HCT116 (cell line): Measurements from ENCODE around the gene BEGAIN. TPM values are rescaled to one million over a fixed set of nuclear protein-coding genes. Genes with fewer than 3 reads are reported as not detected.

Experiments used
- ATAC-seq: fragments of 200-7000 bp; cut with Tn5 transposase; 2 replicates; pipeline ENCODE4 v1.9.1; 2020; ENCODE audit warnings: mild to moderate bottlenecking, moderate library complexity
- BruUV-seq: library from RNA; stranded (reverse); fragments of 400-500 nt; replicated peaks from 2 replicates; lab custom pipeline; 2021; lab: Mats Ljungman, UMichigan
- CTCF ChIA-PET: fragments of 300-600 bp; sonication (Branson Sonifier 250); formaldehyde crosslinking; loops from one replicate; lab custom pipeline; 2021; ENCODE audit warnings: antibody characterized with exemption; lab: Charles Lee
- POLR2A ChIA-PET: fragments of 300-600, 350-600 bp; sonication (Branson Sonifier 250); formaldehyde crosslinking; loops from one replicate; lab custom pipeline; 2021; ENCODE audit warnings: antibody characterized with exemption; lab: Charles Lee
- RAD21 ChIA-PET, 2 experiments: fragments of 300-600 bp; sonication (Branson Sonifier 250); formaldehyde crosslinking; loops; one replicate each; lab custom pipeline; 2023; ENCODE audit warnings: low total read pairs in 2 of 2; ENCODE audit not compliant: uncharacterized antibody in 2 of 2, unreplicated experiment in 2 of 2, low non-redundant PET in 1 of 2; lab: Charles Lee
- DNase-seq: peaks from one replicate; pipeline ENCODE4 v3.0.0-alpha.2; 2010; ENCODE audit warnings: low read depth, low spot score
- H2AFZ ChIP-seq: fragments of 200-600 bp; shearing (Covaris generic), sonication (generic); 2 replicates; pipeline ENCODE4 v1.6.1; 2017; ENCODE audit warnings: low read depth, mixed run types, mixed read lengths, antibody characterized with exemption, low read length; ENCODE audit not compliant: poor library complexity, severe bottlenecking
- H3K27ac ChIP-seq: 2 replicates; pipeline ENCODE4 v1.5.1; 2012; ENCODE audit warnings: low read depth, low read length
- H3K27me3 ChIP-seq: fragments of 200-600 bp; sonication (generic); 2 replicates; pipeline ENCODE4 v1.6.1; 2016; ENCODE audit warnings: mixed run types, low read length, mixed read lengths; ENCODE audit not compliant: insufficient read depth
- H3K36me3 ChIP-seq, 2 experiments: fragments of 200-500 bp in 1 of 2; fragments of 200-600 bp in 1 of 2; sonication (Bioruptor generic) in 1 of 2; sonication (generic) in 1 of 2; 2 replicates each; pipeline versions ENCODE4 v1.5.1 to v1.6.1; 2014 to 2016; ENCODE audit warnings: low read length in 2 of 2, inconsistent platforms in 1 of 2, mixed read lengths in 1 of 2, mixed run types in 1 of 2; ENCODE audit not compliant: insufficient read depth in 2 of 2, control insufficient read depth in 1 of 2
- H3K4me1 ChIP-seq, 2 experiments: fragments of 200-600 bp in 1 of 2; sonication (generic) in 1 of 2; 2 replicates each; pipeline versions ENCODE4 v1.5.1 to v1.6.1; 2012 to 2017; ENCODE audit warnings: low read length in 2 of 2, inconsistent platforms in 1 of 2, mild to moderate bottlenecking in 1 of 2, mixed read lengths in 1 of 2, mixed run types in 1 of 2, moderate library complexity in 1 of 2; ENCODE audit not compliant: insufficient read depth in 2 of 2, control insufficient read depth in 1 of 2
- H3K4me2 ChIP-seq: fragments of 200-600 bp; sonication (generic); 2 replicates; pipeline ENCODE4 v1.6.1; 2017; ENCODE audit warnings: mixed run types, low read length, mixed read lengths
- H3K4me3 ChIP-seq, 2 experiments: fragments of 200-600 bp in 1 of 2; sonication (generic) in 1 of 2; replicated peaks in 1 of 2; 2 replicates each; pipeline ENCODE4 v1.5.1; 2011 to 2016; ENCODE audit warnings: low read length in 2 of 2, control low read depth in 1 of 2, low read depth in 1 of 2, mild to moderate bottlenecking in 1 of 2, mixed read lengths in 1 of 2, mixed run types in 1 of 2
- H3K79me2 ChIP-seq: fragments of 200-600 bp; sonication (generic); 2 replicates; pipeline ENCODE4 v1.6.1; 2017; ENCODE audit warnings: mild to moderate bottlenecking, mixed run types, low read length, moderate library complexity, mixed read lengths; ENCODE audit not compliant: insufficient read depth
- H3K9ac ChIP-seq: fragments of 200-600 bp; sonication (generic); 2 replicates; pipeline ENCODE4 v1.6.1; 2016; ENCODE audit warnings: low read length, mixed read lengths
- H3K9me2 ChIP-seq: fragments of 200-600 bp; sonication (generic), shearing (Covaris generic); 2 replicates; pipeline ENCODE4 v1.6.1; 2017; ENCODE audit warnings: mixed run types, mild to moderate bottlenecking, moderate library complexity; ENCODE audit not compliant: insufficient read depth
- H3K9me3 ChIP-seq, 2 experiments: fragments of 200-500 bp in 1 of 2; fragments of 200-600 bp in 1 of 2; sonication (Bioruptor generic) in 1 of 2; sonication (generic) in 1 of 2; 2 replicates each; pipeline ENCODE4 v1.6.1; 2014 to 2017; ENCODE audit warnings: low read length in 2 of 2, mixed read lengths in 2 of 2, inconsistent platforms in 1 of 2, low read depth in 1 of 2, mild to moderate bottlenecking in 1 of 2, mixed run types in 1 of 2, moderate library complexity in 1 of 2; ENCODE audit not compliant: control insufficient read depth in 1 of 2, insufficient read depth in 1 of 2
- H4K20me1 ChIP-seq: fragments of 200-600 bp; sonication (generic), shearing (Covaris generic); 2 replicates; pipeline ENCODE4 v1.6.1; 2017; ENCODE audit warnings: mixed run types, mild to moderate bottlenecking, moderate library complexity; ENCODE audit not compliant: insufficient read depth
- CBX3 ChIP-seq: IDR thresholded peaks from 2 replicates; pipeline ENCODE4 v1.6.1; 2012; ENCODE audit warnings: low read depth
- CEBPB ChIP-seq: IDR thresholded peaks from 2 replicates; pipeline ENCODE4 v1.6.1; 2012; ENCODE audit warnings: low read depth
- EGR1 ChIP-seq: IDR thresholded peaks from 2 replicates; pipeline ENCODE4 v1.6.1; 2012; ENCODE audit warnings: low read depth
- ELF1 ChIP-seq: IDR thresholded peaks from 2 replicates; pipeline ENCODE4 v1.6.1; 2012; ENCODE audit warnings: low read depth, borderline replicate concordance
- EZH2phosphoT487 ChIP-seq: fragments of 200-600 bp; IDR thresholded peaks from 2 replicates; pipeline ENCODE4 v1.6.1; 2018; ENCODE audit warnings: antibody characterized with exemption, borderline replicate concordance
- FOSL1 ChIP-seq: IDR thresholded peaks from 2 replicates; pipeline ENCODE4 v1.6.1; 2012; ENCODE audit warnings: low read depth
- JUND ChIP-seq: IDR thresholded peaks from 2 replicates; pipeline ENCODE4 v1.6.1; 2012
- RAD21 ChIP-seq: IDR thresholded peaks from 2 replicates; pipeline ENCODE4 v1.6.1; 2012; ENCODE audit warnings: low read depth, mild to moderate bottlenecking
- SIN3A ChIP-seq: IDR thresholded peaks from 2 replicates; pipeline ENCODE4 v1.6.1; 2012; ENCODE audit warnings: low read depth
- SP1 ChIP-seq: IDR thresholded peaks from 2 replicates; pipeline ENCODE4 v1.6.1; 2012; ENCODE audit warnings: low read depth
- SRF ChIP-seq: IDR thresholded peaks from 2 replicates; pipeline ENCODE4 v1.6.1; 2012; ENCODE audit warnings: low read depth
- YY1 ChIP-seq: IDR thresholded peaks from 2 replicates; pipeline ENCODE4 v1.6.1; 2011; ENCODE audit warnings: low read length, low read depth, moderate library complexity, mild to moderate bottlenecking; ENCODE audit not compliant: insufficient replicate concordance; ENCODE audit errors: extremely low read depth
- ZNF274 ChIP-seq: fragments of 200-500 bp; sonication (Bioruptor generic); IDR thresholded peaks from 2 replicates; pipeline ENCODE4 v1.6.1; 2014; ENCODE audit warnings: mild to moderate bottlenecking, low read depth, low read length, inconsistent platforms
- intact Hi-C: fragments of 100-400 bp; cut with micrococcal nuclease; formaldehyde crosslinking; loops from 2 replicates; pipeline ENCODE4 v1.10.0; 2022
- total RNA-seq: library from RNA; stranded (reverse); gene quantifications from one replicate; pipeline ENCODE4 v1.2.1, GENCODE V29; 2021; ENCODE audit not compliant: unreplicated experiment
- TF ChIP-seq, protein P1 (sequence below): IDR thresholded peaks from 2 replicates; pipeline ENCODE4 v1.6.1; 2011; ENCODE audit warnings: mild to moderate bottlenecking, low read length, moderate library complexity; ENCODE audit not compliant: insufficient replicate concordance; ENCODE audit errors: extremely low read depth
- TF ChIP-seq, protein P2 (sequence below): IDR thresholded peaks from 2 replicates; pipeline ENCODE4 v1.6.1; 2012
- TF ChIP-seq, protein P3 (sequence below), 3 experiments: fragments of 200-600 bp in 1 of 3; sonication (generic) in 1 of 3; IDR thresholded peaks in 2 of 3; conservative IDR thresholded peaks in 1 of 3; 2 replicates each; pipeline ENCODE4 v1.5.1; 2012 to 2017; ENCODE audit warnings: low read depth in 2 of 3, low read length in 2 of 3, antibody characterized with exemption in 1 of 3, borderline replicate concordance in 1 of 3, control low read depth in 1 of 3, mild to moderate bottlenecking in 1 of 3, mixed read lengths in 1 of 3, mixed run types in 1 of 3, moderate library complexity in 1 of 3; ENCODE audit not compliant: insufficient read depth in 1 of 3
- TF ChIP-seq, protein P4 (sequence below): IDR thresholded peaks from 2 replicates; pipeline ENCODE4 v1.6.1; 2012

The BEGAIN gene
- total RNA-seq, 1 experiment from 2014 or later, result 8.5 TPM

DNA sequence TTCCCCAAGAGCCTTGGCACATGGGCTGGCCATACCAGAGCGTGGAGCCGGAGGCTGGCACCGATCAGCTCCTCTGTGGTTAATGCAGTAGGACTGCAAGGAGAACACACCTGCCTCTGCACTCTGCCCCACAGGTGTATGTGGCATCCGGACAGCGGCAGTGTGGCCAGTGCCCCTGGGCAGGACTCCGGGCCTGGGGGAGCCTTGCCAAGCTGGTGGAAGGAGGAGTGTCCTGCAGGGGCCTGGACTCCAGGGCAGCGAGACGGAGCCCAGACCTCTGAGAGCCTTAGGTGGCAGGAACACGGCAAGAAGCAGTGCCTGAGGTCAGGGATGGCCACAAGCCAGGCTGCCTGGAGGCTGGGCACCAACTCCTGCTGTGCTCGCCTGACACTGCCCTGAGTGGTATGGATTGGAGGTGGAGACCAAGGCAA lies 5.3 kb upstream of the BEGAIN start:
- no peaks in the 10 kb centered on the region for H3K9me3 ChIP-seq
- no peaks in the 10 kb centered on the region for H3K79me2 ChIP-seq
- no peak overlapping the region for H3K27ac ChIP-seq
- DNase-seq (no peak), ATAC-seq (no peak)
- POLR2A ChIA-PET, result no interaction called here
- RAD21 ChIA-PET, result no interaction called here
- no peaks in the 10 kb centered on the region for H3K9me2 ChIP-seq
- intact Hi-C loops, result no loop called here
- H3K4me3 ChIP-seq, result no peak overlapping the region
- no peaks in the 10 kb centered on the region for H3K27me3 ChIP-seq
- no TSS peak for BruUV-seq
- no peaks in the 10 kb centered on the region for H3K36me3 ChIP-seq
- no peak overlapping the region for H2AFZ ChIP-seq
- TF ChIP-seq SRF (no peak), CBX3 (no peak), CEBPB (no peak), ZNF274 (no peak), SP1 (no peak), EGR1 (no peak), YY1 (no peak), RAD21 (no peak), FOSL1 (no peak), SIN3A (no peak), JUND (no peak), EZH2phosphoT487 (no peak), ELF1 (no peak)
- TF ChIP-seq, protein P1, sequence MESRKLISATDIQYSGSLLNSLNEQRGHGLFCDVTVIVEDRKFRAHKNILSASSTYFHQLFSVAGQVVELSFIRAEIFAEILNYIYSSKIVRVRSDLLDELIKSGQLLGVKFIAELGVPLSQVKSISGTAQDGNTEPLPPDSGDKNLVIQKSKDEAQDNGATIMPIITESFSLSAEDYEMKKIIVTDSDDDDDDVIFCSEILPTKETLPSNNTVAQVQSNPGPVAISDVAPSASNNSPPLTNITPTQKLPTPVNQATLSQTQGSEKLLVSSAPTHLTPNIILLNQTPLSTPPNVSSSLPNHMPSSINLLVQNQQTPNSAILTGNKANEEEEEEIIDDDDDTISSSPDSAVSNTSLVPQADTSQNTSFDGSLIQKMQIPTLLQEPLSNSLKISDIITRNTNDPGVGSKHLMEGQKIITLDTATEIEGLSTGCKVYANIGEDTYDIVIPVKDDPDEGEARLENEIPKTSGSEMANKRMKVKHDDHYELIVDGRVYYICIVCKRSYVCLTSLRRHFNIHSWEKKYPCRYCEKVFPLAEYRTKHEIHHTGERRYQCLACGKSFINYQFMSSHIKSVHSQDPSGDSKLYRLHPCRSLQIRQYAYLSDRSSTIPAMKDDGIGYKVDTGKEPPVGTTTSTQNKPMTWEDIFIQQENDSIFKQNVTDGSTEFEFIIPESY, result no peak
- TF ChIP-seq, protein P2, sequence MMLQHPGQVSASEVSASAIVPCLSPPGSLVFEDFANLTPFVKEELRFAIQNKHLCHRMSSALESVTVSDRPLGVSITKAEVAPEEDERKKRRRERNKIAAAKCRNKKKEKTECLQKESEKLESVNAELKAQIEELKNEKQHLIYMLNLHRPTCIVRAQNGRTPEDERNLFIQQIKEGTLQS, result no peak
- TF ChIP-seq, protein P3, sequence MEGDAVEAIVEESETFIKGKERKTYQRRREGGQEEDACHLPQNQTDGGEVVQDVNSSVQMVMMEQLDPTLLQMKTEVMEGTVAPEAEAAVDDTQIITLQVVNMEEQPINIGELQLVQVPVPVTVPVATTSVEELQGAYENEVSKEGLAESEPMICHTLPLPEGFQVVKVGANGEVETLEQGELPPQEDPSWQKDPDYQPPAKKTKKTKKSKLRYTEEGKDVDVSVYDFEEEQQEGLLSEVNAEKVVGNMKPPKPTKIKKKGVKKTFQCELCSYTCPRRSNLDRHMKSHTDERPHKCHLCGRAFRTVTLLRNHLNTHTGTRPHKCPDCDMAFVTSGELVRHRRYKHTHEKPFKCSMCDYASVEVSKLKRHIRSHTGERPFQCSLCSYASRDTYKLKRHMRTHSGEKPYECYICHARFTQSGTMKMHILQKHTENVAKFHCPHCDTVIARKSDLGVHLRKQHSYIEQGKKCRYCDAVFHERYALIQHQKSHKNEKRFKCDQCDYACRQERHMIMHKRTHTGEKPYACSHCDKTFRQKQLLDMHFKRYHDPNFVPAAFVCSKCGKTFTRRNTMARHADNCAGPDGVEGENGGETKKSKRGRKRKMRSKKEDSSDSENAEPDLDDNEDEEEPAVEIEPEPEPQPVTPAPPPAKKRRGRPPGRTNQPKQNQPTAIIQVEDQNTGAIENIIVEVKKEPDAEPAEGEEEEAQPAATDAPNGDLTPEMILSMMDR (IDR thresholded peaks at IDR 0.05 in 2 of 3, conservative IDR thresholded peaks at IDR 0.05 in 1 of 3; ENCODE audit: borderline replicate concordance in 1 of 3, insufficient read depth in 1 of 3, low read depth in 2 of 3, low read length in 2 of 3), result no peak
- TF ChIP-seq, protein P4, sequence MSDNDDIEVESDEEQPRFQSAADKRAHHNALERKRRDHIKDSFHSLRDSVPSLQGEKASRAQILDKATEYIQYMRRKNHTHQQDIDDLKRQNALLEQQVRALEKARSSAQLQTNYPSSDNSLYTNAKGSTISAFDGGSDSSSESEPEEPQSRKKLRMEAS, result no peak
- CTCF ChIA-PET, result no interaction called here
- no peak overlapping the region for H3K9ac ChIP-seq
- H3K4me2 ChIP-seq, result no peak overlapping the region
- peaks cover 10 to 15% of the 10 kb centered on the region in 2 experiments; a peak in 3 of 4 replicates for H3K4me1 ChIP-seq
- no peaks in the 10 kb centered on the region for H4K20me1 ChIP-seq
